Astrocyte (in vitro differentiated cells and primary cell): ENCODE results near the gene HIVEP2. TPM values are rescaled to one million over a fixed set of nuclear protein-coding genes. Genes with fewer than 3 reads are reported as not detected.

ENCODE experiments used
- DNase-seq: peaks from one replicate; pipeline ENCODE4 v3.0.0-alpha.2; 2010; ENCODE audit warnings: low read depth
- FAIRE-seq: peaks from 2 replicates; lab custom pipeline; 2011; peaks lifted over from hg19 to GRCh38; lab: Jason Lieb, UNC
- H2AFZ ChIP-seq: 2 replicates; pipeline ENCODE4 v1.6.0; 2012; ENCODE audit warnings: low read depth, low read length, inconsistent platforms
- H3K27ac ChIP-seq: 2 replicates; pipeline ENCODE4 v1.5.1; 2011; ENCODE audit warnings: low read depth, low read length, inconsistent platforms
- H3K27me3 ChIP-seq: 2 replicates; pipeline ENCODE4 v1.6.0; 2011; ENCODE audit warnings: low read length, inconsistent platforms; ENCODE audit not compliant: insufficient read depth
- H3K36me3 ChIP-seq: 2 replicates; pipeline ENCODE4 v1.5.1; 2011; ENCODE audit warnings: low read length, inconsistent platforms; ENCODE audit not compliant: insufficient read depth
- H3K4me1 ChIP-seq: 2 replicates; pipeline ENCODE4 v1.5.1; 2011; ENCODE audit warnings: low read length, inconsistent platforms; ENCODE audit not compliant: insufficient read depth
- H3K4me2 ChIP-seq: 2 replicates; pipeline ENCODE4 v1.6.0; 2012; ENCODE audit warnings: low read length, inconsistent platforms
- H3K4me3 ChIP-seq: 2 replicates; pipeline ENCODE4 v1.5.1; 2011; ENCODE audit warnings: low read depth, mild to moderate bottlenecking, low read length, inconsistent platforms; ENCODE audit not compliant: insufficient read depth
- H3K79me2 ChIP-seq: 2 replicates; pipeline ENCODE4 v1.6.0; 2012; ENCODE audit warnings: mild to moderate bottlenecking, low read length, inconsistent platforms; ENCODE audit not compliant: insufficient read depth
- H3K9ac ChIP-seq: 2 replicates; pipeline ENCODE4 v1.6.0; 2012; ENCODE audit warnings: mild to moderate bottlenecking, low read length, inconsistent platforms
- H3K9me3 ChIP-seq: 2 replicates; pipeline ENCODE4 v1.5.1; 2012; ENCODE audit warnings: low read depth, mild to moderate bottlenecking, low read length, inconsistent platforms; ENCODE audit not compliant: insufficient read depth
- H4K20me1 ChIP-seq: 2 replicates; pipeline ENCODE4 v1.6.0; 2012; ENCODE audit warnings: low read length, inconsistent platforms; ENCODE audit not compliant: insufficient read depth
- H3K27ac Mint-ChIP-seq: one replicate; pipeline ENCODE4 v1.8.0; 2021; ENCODE audit warnings: mild to moderate bottlenecking, mixed read lengths; ENCODE audit not compliant: unreplicated experiment
- H3K27me3 Mint-ChIP-seq: one replicate; pipeline ENCODE4 v1.8.0; 2021; ENCODE audit warnings: low read depth, mixed read lengths; ENCODE audit not compliant: unreplicated experiment
- H3K36me3 Mint-ChIP-seq: one replicate; pipeline ENCODE4 v1.8.0; 2021; ENCODE audit warnings: low read depth, mixed read lengths; ENCODE audit not compliant: unreplicated experiment
- H3K4me1 Mint-ChIP-seq: one replicate; pipeline ENCODE4 v1.8.0; 2021; ENCODE audit warnings: low read depth, mixed read lengths; ENCODE audit not compliant: unreplicated experiment
- H3K4me3 Mint-ChIP-seq: one replicate; pipeline ENCODE4 v1.8.0; 2021; ENCODE audit warnings: mild to moderate bottlenecking, moderate library complexity, mixed read lengths; ENCODE audit not compliant: unreplicated experiment
- H3K9me3 Mint-ChIP-seq: one replicate; pipeline ENCODE4 v1.8.0; 2021; ENCODE audit warnings: mild to moderate bottlenecking, mixed read lengths; ENCODE audit not compliant: unreplicated experiment
- EZH2 ChIP-seq: IDR thresholded peaks from 2 replicates; pipeline ENCODE4 v1.6.1; 2012; ENCODE audit warnings: mild to moderate bottlenecking, low read length, inconsistent platforms; ENCODE audit not compliant: insufficient read depth
- total RNA-seq: library from RNA; stranded (reverse); gene quantifications from 2 replicates; pipeline ENCODE4 v1.2.1, GENCODE V29; 2021
- TF ChIP-seq, protein P1 (sequence below): IDR thresholded peaks from 2 replicates; pipeline ENCODE4 v1.5.1; 2011; ENCODE audit warnings: low read depth, mild to moderate bottlenecking, inconsistent platforms, low read length, moderate library complexity; ENCODE audit not compliant: insufficient read depth

HIVEP2 gene
- total RNA-seq, 1 donor from 2014 or later, result 21.2 TPM

DNA sequence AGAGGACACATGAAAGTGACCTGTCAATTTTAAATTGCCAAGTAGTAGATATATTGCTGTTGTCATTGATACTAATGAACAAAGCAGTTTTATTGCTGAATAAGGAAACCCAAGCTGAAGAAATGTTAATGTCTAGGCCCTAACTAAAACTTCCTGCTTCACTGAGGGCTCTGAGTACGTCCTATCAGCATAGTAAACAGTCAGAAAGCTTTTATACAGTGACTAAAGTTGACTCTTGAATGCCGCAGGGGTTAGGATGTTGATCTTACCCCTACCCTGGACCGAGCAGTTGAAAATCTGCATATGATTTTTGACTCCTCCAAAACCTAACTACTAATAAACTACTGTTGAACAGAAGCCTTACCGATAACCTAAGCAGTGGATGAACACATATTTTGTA lies 149.0 kb downstream of the HIVEP2 start:
- Mint-ChIP-seq H3K27ac (no peak overlapping the region), H3K36me3 (no peaks in the 10 kb centered on the region), H3K27me3 (no peaks in the 10 kb centered on the region), H3K4me1 (peaks cover 10% of the 10 kb centered on the region), H3K4me3 (no peak overlapping the region), H3K9me3 (no peaks in the 10 kb centered on the region)
- Histone ChIP-seq H3K27me3 (no peaks in the 10 kb centered on the region), H3K4me1 (peaks cover 3% of the 10 kb centered on the region), H3K9ac (no peak overlapping the region), H3K4me2 (no peak overlapping the region), H3K4me3 (no peak overlapping the region), H3K36me3 (no peaks in the 10 kb centered on the region), H3K9me3 (no peaks in the 10 kb centered on the region), H3K79me2 (peaks cover 16% of the 10 kb centered on the region), H3K27ac (no peak overlapping the region), H4K20me1 (no peaks in the 10 kb centered on the region), H2AFZ (no peak overlapping the region)
- no peak for DNase-seq
- no peak for TF ChIP-seq EZH2
- TF ChIP-seq, protein P1, sequence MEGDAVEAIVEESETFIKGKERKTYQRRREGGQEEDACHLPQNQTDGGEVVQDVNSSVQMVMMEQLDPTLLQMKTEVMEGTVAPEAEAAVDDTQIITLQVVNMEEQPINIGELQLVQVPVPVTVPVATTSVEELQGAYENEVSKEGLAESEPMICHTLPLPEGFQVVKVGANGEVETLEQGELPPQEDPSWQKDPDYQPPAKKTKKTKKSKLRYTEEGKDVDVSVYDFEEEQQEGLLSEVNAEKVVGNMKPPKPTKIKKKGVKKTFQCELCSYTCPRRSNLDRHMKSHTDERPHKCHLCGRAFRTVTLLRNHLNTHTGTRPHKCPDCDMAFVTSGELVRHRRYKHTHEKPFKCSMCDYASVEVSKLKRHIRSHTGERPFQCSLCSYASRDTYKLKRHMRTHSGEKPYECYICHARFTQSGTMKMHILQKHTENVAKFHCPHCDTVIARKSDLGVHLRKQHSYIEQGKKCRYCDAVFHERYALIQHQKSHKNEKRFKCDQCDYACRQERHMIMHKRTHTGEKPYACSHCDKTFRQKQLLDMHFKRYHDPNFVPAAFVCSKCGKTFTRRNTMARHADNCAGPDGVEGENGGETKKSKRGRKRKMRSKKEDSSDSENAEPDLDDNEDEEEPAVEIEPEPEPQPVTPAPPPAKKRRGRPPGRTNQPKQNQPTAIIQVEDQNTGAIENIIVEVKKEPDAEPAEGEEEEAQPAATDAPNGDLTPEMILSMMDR, result no peak
- FAIRE-seq, result no peak

- FAIRE-seq, result no peak
Observed at GRCh38 chr6:142794424-142794823, 150.6 kb downstream of the HIVEP2 start.

GRCh38 chr6:142790257-142790656 lies 154.7 kb downstream of the HIVEP2 start:
- Histone ChIP-seq H3K79me2 (no peaks in the 10 kb centered on the region), H3K4me3 (no peak overlapping the region), H3K9ac (no peak overlapping the region), H3K4me2 (no peak overlapping the region), H4K20me1 (no peaks in the 10 kb centered on the region), H3K27ac (no peak overlapping the region), H3K36me3 (no peaks in the 10 kb centered on the region), H3K9me3 (no peaks in the 10 kb centered on the region), H3K4me1 (no peaks in the 10 kb centered on the region), H3K27me3 (no peaks in the 10 kb centered on the region), H2AFZ (no peak overlapping the region)
- TF ChIP-seq, protein P1, result no peak
- TF ChIP-seq EZH2, result no peak
- no peak overlapping the region for H3K4me3 Mint-ChIP-seq
- H3K4me1 Mint-ChIP-seq, result peaks cover 4% of the 10 kb centered on the region
- no peaks in the 10 kb centered on the region for H3K36me3 Mint-ChIP-seq
- DNase-seq (no peak), FAIRE-seq (no peak)
- H3K27me3 Mint-ChIP-seq, result no peaks in the 10 kb centered on the region
- no peak overlapping the region for H3K27ac Mint-ChIP-seq
- no peaks in the 10 kb centered on the region for H3K9me3 Mint-ChIP-seq

More at GRCh38 chr6:142794424-142794823, 150.6 kb downstream of the HIVEP2 start:
- Histone ChIP-seq H4K20me1 (no peaks in the 10 kb centered on the region), H3K9me3 (no peaks in the 10 kb centered on the region), H3K4me3 (no peak overlapping the region), H2AFZ (no peak overlapping the region), H3K4me2 (no peak overlapping the region), H3K4me1 (peaks cover 3% of the 10 kb centered on the region), H3K79me2 (peaks cover 12% of the 10 kb centered on the region), H3K9ac (no peak overlapping the region), H3K27ac (no peak overlapping the region), H3K27me3 (no peaks in the 10 kb centered on the region), H3K36me3 (no peaks in the 10 kb centered on the region)
- Mint-ChIP-seq H3K4me1 (peaks cover 2% of the 10 kb centered on the region), H3K9me3 (no peaks in the 10 kb centered on the region), H3K36me3 (no peaks in the 10 kb centered on the region), H3K27me3 (no peaks in the 10 kb centered on the region), H3K4me3 (no peak overlapping the region), H3K27ac (no peak overlapping the region)
- no peak for DNase-seq
- TF ChIP-seq, protein P1, result no peak
- TF ChIP-seq EZH2, result no peak
